Keratinocyte (primary cell): ENCODE results near the gene TENM4. TPM values are rescaled to one million over a fixed set of nuclear protein-coding genes. Genes with fewer than 3 reads are reported as not detected.

ENCODE experiments used
- DNase-seq: peaks from one replicate; pipeline ENCODE4 v3.0.0-alpha.2; 2011; ENCODE audit warnings: low read depth, missing footprints, low spot score
- FAIRE-seq: peaks from 2 replicates; lab custom pipeline; 2011; peaks lifted over from hg19 to GRCh38; lab: Jason Lieb, UNC
- H2AFZ ChIP-seq: 2 replicates; pipeline ENCODE4 v1.6.0; 2012; ENCODE audit warnings: low read length, control low read depth, inconsistent platforms; ENCODE audit not compliant: control insufficient read depth
- H3K27ac ChIP-seq: 2 replicates; pipeline ENCODE4 v1.5.1; 2011; ENCODE audit warnings: low read length; ENCODE audit not compliant: control insufficient read depth, insufficient read depth
- H3K27me3 ChIP-seq: 3 replicates; pipeline ENCODE4 v1.6.0; 2011; ENCODE audit warnings: low read length; ENCODE audit not compliant: control insufficient read depth, insufficient read depth; ENCODE audit errors: extremely low read depth
- H3K36me3 ChIP-seq, 2 experiments: 2 replicates in 1 of 2; 3 replicates in 1 of 2; pipeline ENCODE4 v1.5.1; 2011; ENCODE audit warnings: low read length in 2 of 2, mild to moderate bottlenecking in 1 of 2; ENCODE audit not compliant: control insufficient read depth in 2 of 2, insufficient read depth in 2 of 2; ENCODE audit errors: extremely low read depth in 1 of 2
- H3K4me1 ChIP-seq: 3 replicates; pipeline ENCODE4 v1.5.1; 2011; ENCODE audit warnings: low read length; ENCODE audit not compliant: control insufficient read depth, insufficient read depth; ENCODE audit errors: extremely low read depth
- H3K4me2 ChIP-seq: 3 replicates; pipeline ENCODE4 v1.6.0; 2011; ENCODE audit warnings: low read depth, low read length; ENCODE audit not compliant: control insufficient read depth, insufficient read depth; ENCODE audit errors: extremely low read depth
- H3K4me3 ChIP-seq, 3 experiments: fragments of 200-600 bp in 1 of 3; sonication (generic) in 1 of 3; 2 replicates in 2 of 3; 3 replicates in 1 of 3; pipeline ENCODE4 v1.5.1; 2011 to 2016; ENCODE audit warnings: low read length in 3 of 3, mild to moderate bottlenecking in 3 of 3, control low read depth in 2 of 3, inconsistent platforms in 1 of 3, low read depth in 1 of 3, mixed read lengths in 1 of 3, mixed run types in 1 of 3, moderate library complexity in 1 of 3; ENCODE audit not compliant: control insufficient read depth in 2 of 3, insufficient read depth in 2 of 3; ENCODE audit errors: extremely low read depth in 1 of 3
- H3K79me2 ChIP-seq: 2 replicates; pipeline ENCODE4 v1.6.0; 2012; ENCODE audit warnings: low read length; ENCODE audit not compliant: control insufficient read depth, insufficient read depth
- H3K9ac ChIP-seq: 3 replicates; pipeline ENCODE4 v1.6.0; 2011; ENCODE audit warnings: low read length; ENCODE audit not compliant: control insufficient read depth, insufficient read depth; ENCODE audit errors: extremely low read depth
- H3K9me1 ChIP-seq: 3 replicates; pipeline ENCODE4 v1.6.0; 2011; ENCODE audit warnings: low read length; ENCODE audit not compliant: control insufficient read depth, insufficient read depth; ENCODE audit errors: extremely low read depth
- H3K9me3 ChIP-seq: 2 replicates; pipeline ENCODE4 v1.5.1; 2012; ENCODE audit warnings: low read depth, low read length; ENCODE audit not compliant: control insufficient read depth
- H4K20me1 ChIP-seq: 3 replicates; pipeline ENCODE4 v1.6.0; 2011; ENCODE audit warnings: low read length; ENCODE audit not compliant: control insufficient read depth, insufficient read depth; ENCODE audit errors: extremely low read depth
- CTCF ChIP-seq, 3 experiments: IDR thresholded peaks in 1 of 3; conservative IDR thresholded peaks in 1 of 3; optimal IDR thresholded peaks in 1 of 3; 2 replicates in 2 of 3; 3 replicates in 1 of 3; pipeline versions ENCODE3 to v1.5.1; 2011; ENCODE audit warnings: low read length in 3 of 3, mild to moderate bottlenecking in 3 of 3, moderate library complexity in 2 of 3, control low read depth in 1 of 3, inconsistent platforms in 1 of 3; ENCODE audit not compliant: insufficient read depth in 2 of 3; ENCODE audit errors: extremely low read depth in 1 of 3
- EZH2 ChIP-seq: IDR thresholded peaks from one replicate; pipeline ENCODE4 v1.6.1; 2012; ENCODE audit warnings: inconsistent platforms, mild to moderate bottlenecking, low read length, moderate library complexity
- dilution Hi-C: fragments of 300-500 bp; cut with MboI; formaldehyde crosslinking; loops from one replicate; pipeline ENCODE4 v1.7.0; 2020; ENCODE audit warnings: low sequenced_read_pairs; ENCODE audit not compliant: extremely low pct_ligation_motif_present
- polyA plus RNA-seq, 5 experiments: library from polyadenylated mRNA; depleted of rRNA in 3 of 5; stranded (reverse) in 3 of 5; stranded (forward) in 1 of 5; unstranded in 1 of 5; fragments of >200 nt; gene quantifications; 1 replicate in 1 of 5; 2 replicates in 3 of 5; 3 replicates in 1 of 5; pipeline versions ENCODE4 v1.2.1 to v1.2.3, GENCODE V29; 2011 to 2012; ENCODE audit warnings: missing spikeins in 2 of 5, low read depth in 1 of 5, low replicate concordance in 1 of 5

The TENM4 gene
- polyA plus RNA-seq, 1 donor (not counting 4 experiments of a cell fraction or from before 2014, with no cell fraction given) = 3.5 TPM

GRCh38 chr11:78857688-78858087 lies 583.1 kb downstream of the TENM4 start:
- Histone ChIP-seq H3K36me3 (peaks cover 0 to 4% of the 10 kb centered on the region in 2 experiments), H3K9me3 (no peaks in the 10 kb centered on the region), H3K27me3 (no peaks in the 10 kb centered on the region), H2AFZ (no peak overlapping the region), H3K4me3 (no peak overlapping the region), H3K27ac (no peak overlapping the region), H3K4me2 (no peak overlapping the region), H3K79me2 (no peaks in the 10 kb centered on the region), H3K9me1 (no peaks in the 10 kb centered on the region), H3K4me1 (no peaks in the 10 kb centered on the region), H4K20me1 (no peaks in the 10 kb centered on the region), H3K9ac (no peak overlapping the region)
- DNase-seq = no peak
- TF ChIP-seq EZH2 (no peak), CTCF (optimal IDR thresholded peaks at IDR 0.05 in 1 of 3, IDR thresholded peaks at IDR 0.05 in 1 of 3, conservative IDR thresholded peaks at IDR 0.05 in 1 of 3; ENCODE audit: extremely low read depth in 1 of 3, insufficient read depth in 2 of 3, low read length in 3 of 3) (no peak)
- FAIRE-seq = no peak
- dilution Hi-C loops = no loop called here

GRCh38 chr11:78856211-78856610 lies 584.6 kb downstream of the TENM4 start:
- Histone ChIP-seq H3K9me1 (no peaks in the 10 kb centered on the region), H3K9me3 (no peaks in the 10 kb centered on the region), H3K9ac (no peak overlapping the region), H3K27ac (no peak overlapping the region), H3K36me3 (peaks cover 4% of the 10 kb centered on the region in 2 experiments), H3K27me3 (no peaks in the 10 kb centered on the region), H4K20me1 (no peaks in the 10 kb centered on the region), H3K4me2 (no peak overlapping the region), H3K4me1 (peaks cover 10% of the 10 kb centered on the region), H3K79me2 (no peaks in the 10 kb centered on the region), H2AFZ (no peak overlapping the region), H3K4me3 (no peak overlapping the region)
- dilution Hi-C loops = no loop called here
- TF ChIP-seq CTCF (optimal IDR thresholded peaks at IDR 0.05 in 1 of 3, IDR thresholded peaks at IDR 0.05 in 1 of 3, conservative IDR thresholded peaks at IDR 0.05 in 1 of 3; ENCODE audit: extremely low read depth in 1 of 3, insufficient read depth in 2 of 3, low read length in 3 of 3) (no peak), EZH2 (no peak)
- no peak for FAIRE-seq
- no peak for DNase-seq
